ENCODE measurements around the gene TBC1D32.
"Not testable (repeated sequence)": the region's sequence is repeated elsewhere in the genome, so short reads cannot be mapped to it uniquely, and the experiment has no call there.

The TBC1D32 gene

GRCh38 chr6:121086876-121087275, 247.4 kb downstream of the TBC1D32 start:
- Histone ChIP-seq H3F3A (ENCODE audit: control insufficient read depth, insufficient read depth) (no peaks in the 10 kb centered on the region), H3K4me2 (ENCODE audit: low read length) (no peak overlapping the region), H3K36me3 (ENCODE audit: control insufficient read depth, low read length) (no peaks in the 10 kb centered on the region), H3K4me1 (ENCODE audit: control insufficient read depth, low read length) (no peaks in the 10 kb centered on the region), H3K9me3 (ENCODE audit: control insufficient read depth, insufficient read depth, low read length) (no peaks in the 10 kb centered on the region), H3K27me3 (ENCODE audit: control insufficient read depth, low read length) (no peaks in the 10 kb centered on the region), H3K4me3 (ENCODE audit: low read length) (no peak overlapping the region), H4K20me1 (ENCODE audit: control insufficient read depth, insufficient read depth, low read depth, low read length) (no peaks in the 10 kb centered on the region), H3K9me2 (replicated peaks; ENCODE audit: control insufficient read depth, low read length) (no peaks in the 10 kb centered on the region), H3K27ac (ENCODE audit: low read depth, low read length) (no peak overlapping the region), H3K79me2 (ENCODE audit: control insufficient read depth, low read length) (no peaks in the 10 kb centered on the region)
- TF ChIP-seq CTCF (IDR thresholded peaks at IDR 0.05; ENCODE audit: low read depth, low read length, poor library complexity, severe bottlenecking) (no peak), EZH2phosphoT487 (IDR thresholded peaks at IDR 0.05; ENCODE audit: borderline replicate concordance, low read length) (no peak)

- H3K4me1 ChIP-seq (ENCODE audit: control insufficient read depth, low read length), result no peaks in the 10 kb centered on the region
- no peaks in the 10 kb centered on the region for H3K79me2 ChIP-seq (ENCODE audit: control insufficient read depth, low read length)
- no peak for TF ChIP-seq CTCF (IDR thresholded peaks at IDR 0.05; ENCODE audit: low read depth, low read length, poor library complexity, severe bottlenecking)
- H3K27ac ChIP-seq (ENCODE audit: low read depth, low read length), result no peak overlapping the region
- no peaks in the 10 kb centered on the region for H3F3A ChIP-seq (ENCODE audit: control insufficient read depth, insufficient read depth)
- no peaks in the 10 kb centered on the region for H3K9me3 ChIP-seq (ENCODE audit: control insufficient read depth, insufficient read depth, low read length)
- no peaks in the 10 kb centered on the region for H3K27me3 ChIP-seq (ENCODE audit: control insufficient read depth, low read length)
- no peak overlapping the region for H3K4me3 ChIP-seq (ENCODE audit: low read length)
- H3K9me2 ChIP-seq (replicated peaks; ENCODE audit: control insufficient read depth, low read length), result no peaks in the 10 kb centered on the region
- no peaks in the 10 kb centered on the region for H4K20me1 ChIP-seq (ENCODE audit: control insufficient read depth, insufficient read depth, low read depth, low read length)
- no peaks in the 10 kb centered on the region for H3K36me3 ChIP-seq (ENCODE audit: control insufficient read depth, low read length)
- no peak overlapping the region for H3K4me2 ChIP-seq (ENCODE audit: low read length)
Measured at GRCh38 chr6:121076119-121076518, 258.2 kb downstream of the TBC1D32 start.

GRCh38 chr6:121068749-121069148, 265.5 kb downstream of the TBC1D32 start:
- H3K9me2 ChIP-seq (replicated peaks; ENCODE audit: control insufficient read depth, low read length); H3K4me3 ChIP-seq (ENCODE audit: low read length); H3K27ac ChIP-seq (ENCODE audit: low read depth, low read length); H3F3A ChIP-seq (ENCODE audit: control insufficient read depth, insufficient read depth); H3K27me3 ChIP-seq (ENCODE audit: control insufficient read depth, low read length); H3K4me2 ChIP-seq (ENCODE audit: low read length); H3K79me2 ChIP-seq (ENCODE audit: control insufficient read depth, low read length); H3K4me1 ChIP-seq (ENCODE audit: control insufficient read depth, low read length); H3K9me3 ChIP-seq (ENCODE audit: control insufficient read depth, insufficient read depth, low read length); H4K20me1 ChIP-seq (ENCODE audit: control insufficient read depth, insufficient read depth, low read depth, low read length); H3K36me3 ChIP-seq (ENCODE audit: control insufficient read depth, low read length): not testable (repeated sequence)

- no peaks in the 10 kb centered on the region for H3K79me2 ChIP-seq (ENCODE audit: control insufficient read depth, low read length)
- H3K4me1 ChIP-seq (ENCODE audit: control insufficient read depth, low read length), result no peaks in the 10 kb centered on the region
- H3K4me2 ChIP-seq (ENCODE audit: low read length), result no peak overlapping the region
- H3F3A ChIP-seq (ENCODE audit: control insufficient read depth, insufficient read depth), result no peaks in the 10 kb centered on the region
- no peaks in the 10 kb centered on the region for H3K9me2 ChIP-seq (replicated peaks; ENCODE audit: control insufficient read depth, low read length)
- no peak for TF ChIP-seq EZH2phosphoT487 (IDR thresholded peaks at IDR 0.05; ENCODE audit: borderline replicate concordance, low read length)
- TF ChIP-seq CTCF (IDR thresholded peaks at IDR 0.05; ENCODE audit: low read depth, low read length, poor library complexity, severe bottlenecking), result no peak
- H3K36me3 ChIP-seq (ENCODE audit: control insufficient read depth, low read length), result no peaks in the 10 kb centered on the region
- H3K27ac ChIP-seq (ENCODE audit: low read depth, low read length), result no peak overlapping the region
- no peaks in the 10 kb centered on the region for H3K27me3 ChIP-seq (ENCODE audit: control insufficient read depth, low read length)
- H3K9me3 ChIP-seq (ENCODE audit: control insufficient read depth, insufficient read depth, low read length), result peaks cover 4% of the 10 kb centered on the region; the same call in 1 of the 2 replicates
- no peak overlapping the region for H3K4me3 ChIP-seq (ENCODE audit: low read length)
- H4K20me1 ChIP-seq (ENCODE audit: control insufficient read depth, insufficient read depth, low read depth, low read length), result no peaks in the 10 kb centered on the region
Measured at GRCh38 chr6:121067381-121067780, 266.9 kb downstream of the TBC1D32 start.

All from DOHH2 (cell line).